BLaER1 treated with 17β-estradiol and CSF1 and Interleukin-3, amounts not matched to agents 10 nM and 100 nM (cell line): ENCODE results near the gene PKP4.

Experiments
- H3K27ac ChIP-seq, 11 experiments: shearing (Covaris generic); formaldehyde crosslinking; 2 replicates each; pipeline ENCODE4 v1.8.1; 2022
- H3K27me3 ChIP-seq, 11 experiments: shearing (Covaris generic); formaldehyde crosslinking; 2 replicates each; pipeline ENCODE4 v1.8.1; 2022
- H3K36me3 ChIP-seq, 11 experiments: shearing (Covaris generic); formaldehyde crosslinking; 2 replicates each; pipeline ENCODE4 v1.8.1; 2022
- H3K4me1 ChIP-seq, 10 experiments: shearing (Covaris generic); formaldehyde crosslinking; 2 replicates each; pipeline ENCODE4 v1.8.1; 2022
- H3K4me2 ChIP-seq, 11 experiments: shearing (Covaris generic); formaldehyde crosslinking; 2 replicates each; pipeline ENCODE4 v1.8.1; 2022
- H3K4me3 ChIP-seq, 10 experiments: shearing (Covaris generic); formaldehyde crosslinking; 2 replicates each; pipeline ENCODE4 v1.8.1; 2022
- H3K9ac ChIP-seq, 11 experiments: shearing (Covaris generic); formaldehyde crosslinking; 2 replicates each; pipeline ENCODE4 v1.8.1; 2022
- H3K9me3 ChIP-seq, 11 experiments: shearing (Covaris generic); formaldehyde crosslinking; replicated peaks in 1 of 11; 2 replicates each; pipeline ENCODE4 v1.8.1; 2022
- H4K20me1 ChIP-seq, 11 experiments: shearing (Covaris generic); formaldehyde crosslinking; 2 replicates each; pipeline ENCODE4 v1.8.1; 2022
- Cebpa-rat ChIP-seq, 11 experiments: shearing (Covaris generic); IDR thresholded peaks; 2 replicates each; pipeline ENCODE4 v1.8.1; 2022

Gene PKP4

DNA sequence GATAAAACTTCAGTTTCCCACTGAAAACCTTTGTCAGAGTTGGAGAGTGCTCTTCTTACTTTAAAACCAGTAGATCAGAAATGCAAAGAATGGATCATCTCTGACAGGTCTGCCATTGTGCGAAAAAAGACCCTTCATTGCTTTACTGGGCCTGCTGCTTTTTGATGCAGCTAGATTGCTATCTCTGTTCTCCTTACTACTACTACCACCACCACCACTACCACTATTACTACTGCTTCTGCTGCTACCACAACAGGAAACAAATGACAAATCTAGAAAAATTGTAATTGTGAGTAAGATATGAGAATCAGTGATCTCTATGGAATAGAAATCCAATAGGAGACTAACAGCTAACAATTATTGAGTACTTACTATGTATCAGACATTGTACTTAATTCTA lies 85.8 kb downstream of the PKP4 start:
- no peak overlapping the region for H3K4me3 ChIP-seq
- peaks cover 0 to 11% (median 0%) of the 10 kb centered on the region in 11 experiments; a peak in 2 of 22 replicates for H3K36me3 ChIP-seq
- no peaks in the 10 kb centered on the region for H3K9me3 ChIP-seq
- no peak overlapping the region for H3K4me2 ChIP-seq
- no peak for TF ChIP-seq Cebpa-rat (IDR thresholded peaks at IDR 0.05)
- no peaks in the 10 kb centered on the region for H3K27me3 ChIP-seq
- H3K9ac ChIP-seq, result no peak overlapping the region
- no peak overlapping the region for H3K27ac ChIP-seq
- H3K4me1 ChIP-seq, result peaks cover 12 to 29% (median 18%) of the 10 kb centered on the region in 10 experiments
- H4K20me1 ChIP-seq, result no peaks in the 10 kb centered on the region

DNA sequence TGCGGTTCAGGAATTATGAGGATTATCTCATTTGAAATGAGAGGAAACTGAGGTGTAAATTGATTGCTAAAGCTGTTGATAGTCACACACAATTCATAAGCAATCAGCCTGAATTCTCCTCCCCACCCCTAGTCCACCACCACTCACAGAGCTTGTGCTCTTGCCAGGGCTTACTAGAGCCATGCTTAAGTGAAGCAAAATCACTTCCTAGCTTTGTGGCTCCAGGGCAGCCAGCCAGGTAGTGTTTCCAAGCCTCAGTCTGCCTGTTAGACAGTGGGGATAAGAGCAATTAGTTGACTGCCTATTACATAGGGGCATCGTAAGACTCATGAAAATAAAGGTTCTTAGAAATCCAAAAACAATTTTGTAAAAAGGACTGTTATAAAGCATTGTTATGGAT lies 87.2 kb downstream of the PKP4 start:
- H4K20me1 ChIP-seq, result no peaks in the 10 kb centered on the region
- no peak for TF ChIP-seq Cebpa-rat (IDR thresholded peaks at IDR 0.05)

DNA sequence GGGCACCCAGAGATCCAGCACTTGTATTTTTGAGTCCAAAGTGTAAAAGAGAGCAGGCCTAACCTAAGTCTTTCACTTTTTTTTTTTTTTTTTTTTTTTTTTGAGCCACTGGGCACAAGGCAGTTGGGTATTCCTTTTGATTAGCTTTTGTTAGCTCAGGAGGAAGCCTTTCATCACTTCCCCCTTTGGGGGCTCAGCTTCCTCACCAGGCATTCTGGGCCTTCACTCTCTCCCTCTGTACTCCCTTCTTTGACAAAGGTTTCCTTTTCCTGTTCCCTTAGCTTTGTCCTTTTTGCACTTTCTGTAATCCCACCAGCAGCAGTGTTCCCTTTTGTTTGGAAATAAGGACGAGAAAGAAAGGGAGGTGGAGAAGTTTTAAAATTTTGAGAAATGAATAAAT lies 88.2 kb downstream of the PKP4 start:
- H3K4me2 ChIP-seq, result peak overlapping the region in 10 of 11 experiments; percentile 17 to 65 (median 42); a peak in 18 of 22 replicates

More for the DNA sequence above, 87.2 kb downstream of the PKP4 start:
- Histone ChIP-seq H3K27me3 (no peaks in the 10 kb centered on the region), H3K9me3 (no peaks in the 10 kb centered on the region), H3K27ac (no peak overlapping the region), H3K4me1 (peaks cover 9 to 24% (median 13%) of the 10 kb centered on the region in 10 experiments), H3K9ac (no peak overlapping the region), H3K4me3 (no peak overlapping the region), H3K36me3 (peaks cover 2 to 19% (median 8%) of the 10 kb centered on the region in 11 experiments; a peak in 11 of 22 replicates), H3K4me2 (no peak overlapping the region)

DNA sequence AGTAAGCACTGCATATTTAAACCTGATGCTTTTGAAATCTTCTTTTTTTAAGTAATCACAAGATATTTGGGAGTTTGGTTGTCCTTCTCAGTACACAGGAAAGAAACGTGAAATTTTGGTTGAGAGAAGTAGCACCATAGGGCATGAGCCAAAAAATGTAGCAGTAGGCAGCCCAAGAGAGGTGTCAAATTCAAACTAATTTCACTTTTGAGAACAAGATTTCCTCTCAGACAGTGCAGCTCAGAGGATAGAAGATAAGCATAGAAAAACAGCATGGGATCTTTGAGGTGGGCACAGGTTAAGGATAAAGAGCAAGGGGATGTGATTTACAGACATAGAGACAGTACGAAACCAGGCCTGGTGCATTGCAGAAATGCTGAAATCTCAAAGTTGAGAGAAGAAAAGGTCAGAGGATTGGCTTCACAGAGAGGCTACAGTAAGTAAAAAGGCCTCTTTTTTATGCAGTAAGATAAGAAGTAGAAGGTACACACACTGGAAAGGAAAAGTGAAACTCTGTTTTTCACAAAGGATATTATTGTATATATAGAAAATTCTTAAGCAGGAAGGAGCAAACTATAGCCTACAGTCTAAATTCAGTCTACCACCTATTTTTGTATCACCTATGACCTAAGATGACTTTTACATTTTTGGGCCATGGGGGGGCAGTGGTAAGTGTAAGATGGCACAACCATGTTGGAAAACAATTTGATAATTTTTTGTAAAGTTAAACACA lies 89.8 kb downstream of the PKP4 start:
- Histone ChIP-seq H3K4me1 (peaks cover 8 to 21% (median 9%) of the 10 kb centered on the region in 10 experiments; a peak in 19 of 20 replicates), H3K4me2 (no peak overlapping the region), H3K36me3 (peaks cover 2 to 20% (median 9%) of the 10 kb centered on the region in 11 experiments; a peak in 11 of 22 replicates), H4K20me1 (no peaks in the 10 kb centered on the region), H3K27ac (no peak overlapping the region), H3K4me3 (no peak overlapping the region), H3K27me3 (no peaks in the 10 kb centered on the region), H3K9me3 (no peaks in the 10 kb centered on the region), H3K9ac (no peak overlapping the region)
- TF ChIP-seq Cebpa-rat (IDR thresholded peaks at IDR 0.05), result no peak

More for the DNA sequence above, 88.2 kb downstream of the PKP4 start:
- Histone ChIP-seq H4K20me1 (no peaks in the 10 kb centered on the region), H3K27ac (0 out of 22 replicates have a peak overlapping the region, but pooled peaks of 2 of the 11 experiments have one; percentile 15 to 19), H3K9me3 (no peaks in the 10 kb centered on the region), H3K4me1 (peaks cover 8 to 21% (median 9%) of the 10 kb centered on the region in 10 experiments; a peak in 19 of 20 replicates), H3K9ac (no peak overlapping the region), H3K4me3 (no peak overlapping the region), H3K27me3 (no peaks in the 10 kb centered on the region), H3K36me3 (peaks cover 2 to 20% (median 9%) of the 10 kb centered on the region in 11 experiments; a peak in 11 of 22 replicates)
- no peak for TF ChIP-seq Cebpa-rat (IDR thresholded peaks at IDR 0.05)

DNA sequence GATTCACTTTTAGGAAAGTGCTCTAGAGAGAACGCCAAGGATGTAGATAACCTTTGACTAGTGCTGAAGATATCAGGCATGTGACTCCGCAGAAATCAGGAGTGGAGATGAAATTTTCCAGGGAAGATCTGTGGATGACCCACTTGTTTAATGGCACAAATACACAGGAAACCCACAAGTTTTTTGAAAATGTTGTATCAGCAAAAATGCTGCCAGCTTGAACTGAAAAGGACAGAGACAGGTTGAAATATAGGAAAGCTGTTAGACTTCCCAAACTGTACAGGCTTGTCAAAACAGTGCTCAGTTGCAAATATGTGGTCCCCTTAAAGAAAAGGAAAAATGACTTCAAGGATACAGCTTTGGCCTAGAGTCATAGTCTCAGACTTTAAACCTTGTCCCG lies 96.5 kb downstream of the PKP4 start:
- Histone ChIP-seq H3K9me3 (no peaks in the 10 kb centered on the region), H3K27ac (no peak overlapping the region), H3K4me3 (no peak overlapping the region), H3K36me3 (peaks cover 0 to 9% (median 8%) of the 10 kb centered on the region in 11 experiments; a peak in 11 of 22 replicates), H3K27me3 (no peaks in the 10 kb centered on the region), H3K4me1 (no peaks in the 10 kb centered on the region), H3K4me2 (no peak overlapping the region), H3K9ac (no peak overlapping the region), H4K20me1 (no peaks in the 10 kb centered on the region)
- no peak for TF ChIP-seq Cebpa-rat (IDR thresholded peaks at IDR 0.05)

DNA sequence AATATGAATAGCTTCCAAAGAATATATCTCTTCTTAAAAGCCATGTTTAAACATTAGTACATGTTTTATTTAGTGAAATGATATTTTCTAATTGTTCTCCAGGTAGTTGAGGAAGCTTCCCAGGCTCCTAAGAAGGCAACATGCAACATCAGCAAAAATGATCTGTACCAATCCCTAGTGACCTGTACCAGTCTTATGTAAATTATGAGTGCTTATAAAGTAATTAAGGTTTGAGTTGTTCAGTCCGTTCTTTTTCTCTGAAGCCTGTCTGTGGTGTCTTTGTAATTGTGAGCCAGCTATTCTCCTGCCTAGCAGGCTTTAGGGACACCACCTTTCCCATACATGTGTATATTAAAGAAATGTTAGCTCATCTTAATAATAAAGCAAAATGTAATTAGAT lies 98.2 kb downstream of the PKP4 start:
- Histone ChIP-seq H3K4me3 (no peak overlapping the region), H4K20me1 (no peaks in the 10 kb centered on the region), H3K4me2 (no peak overlapping the region), H3K4me1 (no peaks in the 10 kb centered on the region), H3K36me3 (no peaks in the 10 kb centered on the region; a peak in 1 of 22 replicates), H3K9me3 (no peaks in the 10 kb centered on the region), H3K27me3 (no peaks in the 10 kb centered on the region), H3K9ac (no peak overlapping the region), H3K27ac (no peak overlapping the region)
- TF ChIP-seq Cebpa-rat (IDR thresholded peaks at IDR 0.05), result no peak

DNA sequence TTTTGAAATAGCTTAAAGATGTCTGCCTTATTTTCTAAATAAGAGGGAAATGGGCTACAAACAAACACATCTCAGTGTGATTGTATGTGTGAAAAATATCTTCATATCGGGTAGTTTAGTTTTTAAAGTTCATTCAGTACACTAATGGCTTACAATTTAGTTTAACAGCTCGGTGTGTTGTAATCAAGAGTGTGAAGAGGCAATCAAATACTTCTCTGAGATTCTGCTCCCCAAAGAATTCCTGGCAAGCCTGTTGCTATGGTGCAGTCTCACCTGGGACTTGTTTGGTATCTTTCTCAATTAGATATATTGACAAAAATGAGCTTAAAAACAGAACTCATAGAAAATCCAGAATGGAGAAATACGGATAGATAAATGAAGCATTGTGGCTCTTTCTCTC lies 99.4 kb downstream of the PKP4 start:
- Histone ChIP-seq H3K27me3 (no peaks in the 10 kb centered on the region), H3K9ac (no peak overlapping the region), H3K27ac (no peak overlapping the region), H3K9me3 (no peaks in the 10 kb centered on the region), H3K4me3 (no peak overlapping the region), H3K36me3 (no peaks in the 10 kb centered on the region; a peak in 1 of 22 replicates), H4K20me1 (no peaks in the 10 kb centered on the region), H3K4me1 (no peaks in the 10 kb centered on the region), H3K4me2 (no peak overlapping the region)
- TF ChIP-seq Cebpa-rat (IDR thresholded peaks at IDR 0.05), result no peak

DNA sequence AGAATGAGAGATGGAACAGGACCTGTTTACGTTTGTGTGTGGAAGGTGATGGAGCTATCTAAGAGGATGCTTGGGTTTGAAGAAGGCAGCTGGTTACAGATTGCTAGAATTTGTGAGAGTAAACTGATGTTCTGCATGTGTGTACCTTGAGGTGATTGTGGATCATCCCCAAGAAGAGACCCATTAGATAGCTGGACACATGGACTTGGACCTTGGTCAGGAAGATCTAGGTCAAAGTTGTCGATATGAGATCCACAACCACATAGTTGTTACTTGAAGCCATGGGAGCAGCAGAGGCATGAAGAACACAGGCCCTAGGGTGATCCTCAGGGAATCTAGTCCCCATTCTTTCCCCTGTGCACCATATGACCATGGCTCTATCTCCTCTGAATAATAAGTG lies 101.0 kb downstream of the PKP4 start:
- H3K4me2 ChIP-seq, result no peak overlapping the region
- TF ChIP-seq Cebpa-rat (IDR thresholded peaks at IDR 0.05), result no peak

DNA sequence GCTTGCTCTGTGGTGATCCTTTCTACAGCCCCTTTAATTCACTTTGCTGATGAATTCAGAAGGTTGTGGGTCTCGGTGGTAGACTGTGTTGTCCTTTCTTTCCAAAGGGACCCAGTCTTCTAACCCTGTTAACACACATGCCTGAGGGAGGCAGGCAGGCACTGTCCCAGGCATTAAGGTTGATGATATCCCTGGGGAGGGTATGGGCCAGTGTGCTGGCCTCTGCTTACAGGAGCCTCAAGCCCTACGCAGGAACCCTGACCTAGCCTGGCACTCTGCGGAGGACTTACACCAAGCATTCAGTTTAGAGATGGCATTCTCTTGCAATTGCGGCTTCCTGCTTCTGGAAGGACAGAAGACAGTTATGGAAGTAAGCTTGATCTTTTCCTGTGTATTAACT lies 102.5 kb downstream of the PKP4 start:
- H3K36me3 ChIP-seq, result no peaks in the 10 kb centered on the region
- H3K27ac ChIP-seq, result no peak overlapping the region
- no peak overlapping the region for H3K9ac ChIP-seq
- no peak for TF ChIP-seq Cebpa-rat (IDR thresholded peaks at IDR 0.05)
- H3K9me3 ChIP-seq, result no peaks in the 10 kb centered on the region
- no peaks in the 10 kb centered on the region for H3K27me3 ChIP-seq
- H4K20me1 ChIP-seq, result no peaks in the 10 kb centered on the region
- no peak overlapping the region for H3K4me2 ChIP-seq
- H3K4me3 ChIP-seq, result no peak overlapping the region
- H3K4me1 ChIP-seq, result no peaks in the 10 kb centered on the region

More for the DNA sequence above, 101.0 kb downstream of the PKP4 start:
- Histone ChIP-seq H3K9ac (no peak overlapping the region), H3K9me3 (no peaks in the 10 kb centered on the region), H3K36me3 (no peaks in the 10 kb centered on the region; a peak in 1 of 22 replicates), H3K27ac (no peak overlapping the region), H3K4me1 (no peaks in the 10 kb centered on the region), H4K20me1 (no peaks in the 10 kb centered on the region), H3K4me3 (no peak overlapping the region), H3K27me3 (no peaks in the 10 kb centered on the region)

DNA sequence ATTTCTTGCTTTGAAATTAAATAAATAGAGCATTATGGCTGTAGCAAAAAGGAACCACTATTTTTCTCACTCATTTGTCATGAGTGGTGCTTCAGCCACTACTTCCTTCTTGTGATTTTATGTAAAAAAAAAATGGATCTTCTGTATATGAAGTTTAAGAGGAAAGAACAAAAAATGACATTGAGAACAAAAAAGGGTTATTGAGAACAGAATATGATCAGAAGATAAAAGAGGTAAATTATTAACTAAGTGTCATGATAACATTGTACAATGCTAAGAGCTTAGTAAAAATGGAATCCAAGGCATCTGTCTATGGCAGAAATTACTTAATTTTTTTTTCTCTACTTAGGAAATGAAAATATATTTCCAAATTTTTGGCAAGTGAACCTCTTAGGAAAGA lies 103.5 kb downstream of the PKP4 start:
- TF ChIP-seq Cebpa-rat (IDR thresholded peaks at IDR 0.05), result no peak
- H3K27me3 ChIP-seq, result no peaks in the 10 kb centered on the region
- no peaks in the 10 kb centered on the region for H4K20me1 ChIP-seq
- H3K9ac ChIP-seq, result no peak overlapping the region
- H3K27ac ChIP-seq, result no peak overlapping the region
- H3K4me3 ChIP-seq, result no peak overlapping the region
- H3K4me2 ChIP-seq, result no peak overlapping the region
- no peaks in the 10 kb centered on the region for H3K36me3 ChIP-seq
- no peaks in the 10 kb centered on the region for H3K9me3 ChIP-seq
- H3K4me1 ChIP-seq, result no peaks in the 10 kb centered on the region
